TTC549 (cell line): ENCODE measurements around the gene PNPLA2.

Source experiments
- FAIRE-seq: peaks from 2 replicates; lab custom pipeline; 2012; peaks lifted over from hg19 to GRCh38; lab: Jason Lieb, UNC

The PNPLA2 gene

GRCh38 chr11:844693-845644 is 26.3 kb downstream of the PNPLA2 start:
- no peak for FAIRE-seq

- FAIRE-seq = no peak
These were observed 27.3 kb downstream of the PNPLA2 start for GRCh38 chr11:845872-846495.

GRCh38 chr11:846496-847098 is 27.9 kb downstream of the PNPLA2 start:
- no peak for FAIRE-seq

GRCh38 chr11:847876-848275 is 29.2 kb downstream of the PNPLA2 start:
- FAIRE-seq = no peak

GRCh38 chr11:848380-848931 is 29.7 kb downstream of the PNPLA2 start:
- no peak for FAIRE-seq

- FAIRE-seq = no peak
These were observed 30.6 kb downstream of the PNPLA2 start for GRCh38 chr11:849104-849824.

- FAIRE-seq = no peak
These were observed 31.4 kb downstream of the PNPLA2 start for GRCh38 chr11:849951-850774.

- FAIRE-seq = no peak
These were observed 32.4 kb downstream of the PNPLA2 start for GRCh38 chr11:850775-851763.

- FAIRE-seq = no peak
These were observed 34.0 kb downstream of the PNPLA2 start for GRCh38 chr11:852762-853161.

- no peak for FAIRE-seq
These were observed 35.2 kb downstream of the PNPLA2 start for GRCh38 chr11:853682-854448.

- no peak for FAIRE-seq
These were observed 36.1 kb downstream of the PNPLA2 start for GRCh38 chr11:854601-855329.

- no peak for FAIRE-seq
These were observed 36.6 kb downstream of the PNPLA2 start for GRCh38 chr11:855330-855674.

- no peak for FAIRE-seq
These were observed 37.1 kb downstream of the PNPLA2 start for GRCh38 chr11:855796-856195.

GRCh38 chr11:856397-856796 is 37.7 kb downstream of the PNPLA2 start:
- no peak for FAIRE-seq

- FAIRE-seq = no peak
These were observed 39.5 kb downstream of the PNPLA2 start for GRCh38 chr11:858053-858761.

- no peak for FAIRE-seq
These were observed 40.1 kb downstream of the PNPLA2 start for GRCh38 chr11:858762-859339.

- no peak for FAIRE-seq
These were observed 40.8 kb downstream of the PNPLA2 start for GRCh38 chr11:859394-860131.
